Hematopoietic multipotent progenitor cell (in vitro differentiated cells): Measurements from ENCODE around the gene SSX4. TPM values are rescaled to one million over a fixed set of nuclear protein-coding genes. Genes with fewer than 3 reads are reported as not detected.
"Not testable (repeated sequence)": the region's sequence is repeated elsewhere in the genome, so short reads cannot be mapped to it uniquely, and the experiment has no call there.

Source experiments
- DNase-seq, 3 donors: peaks; one replicate each; pipeline ENCODE4 v3.0.0-alpha.2; 2011 to 2015; ENCODE audit warnings: low read depth in 2 of 3, low spot score in 2 of 3
- small RNA-seq: library from RNA; depleted of rRNA; stranded (forward); fragments of <200 nt; gene quantifications from one replicate; pipeline ENCODE3, GENCODE V24; 2012
- total RNA-seq: library from RNA; depleted of rRNA; stranded (reverse); fragments of >200 nt; gene quantifications from one replicate; pipeline ENCODE4 v1.2.3, GENCODE V29; 2012

The SSX4 gene
- not detected for total RNA-seq

GRCh38 chrX:48383239-48383638 lies at the start of gene SSX4:
SSX4 (plus strand) TSS chrX:48383539; CDS start chrX:48384054, 515 bp downstream.
- not testable (repeated sequence) for DNase-seq

GRCh38 chrX:48346059-48346458 lies 37.3 kb upstream of the SSX4 start:
- not testable (repeated sequence) for DNase-seq

- DNase-seq = not testable (repeated sequence)
Observed at GRCh38 chrX:48356315-48357094, 26.8 kb upstream of the SSX4 start, which contains the start of gene SSX3. SSX3 (minus strand) TSS chrX:48356703; CDS start chrX:48355249, 1,454 bp downstream.

- no peak for DNase-seq
Observed at GRCh38 chrX:48357681-48358080, 25.7 kb upstream of the SSX4 start.

GRCh38 chrX:48359281-48359680 lies 24.1 kb upstream of the SSX4 start:
- DNase-seq = not testable (repeated sequence)

- DNase-seq = not testable (repeated sequence)
Observed at GRCh38 chrX:48367717-48368408, 15.5 kb upstream of the SSX4 start.

- not testable (repeated sequence) for DNase-seq
Observed at GRCh38 chrX:48370408-48370807, 12.9 kb upstream of the SSX4 start.

- DNase-seq = not testable (repeated sequence)
Observed at GRCh38 chrX:48396931-48397330, 13.6 kb downstream of the SSX4 start.

- DNase-seq = not testable (repeated sequence)
Observed at GRCh38 chrX:48397825-48398224, 14.5 kb downstream of the SSX4 start.

GRCh38 chrX:48411860-48412259 lies 28.5 kb downstream of the SSX4 start, which contains the start of gene SSX4B:
SSX4B (minus strand) TSS chrX:48411960; CDS start chrX:48411372, 588 bp downstream.
- not testable (repeated sequence) for DNase-seq

- not testable (repeated sequence) for DNase-seq
Observed at GRCh38 chrX:48427027-48427716, 43.8 kb downstream of the SSX4 start.

GRCh38 chrX:48429606-48430005 lies 46.3 kb downstream of the SSX4 start:
- DNase-seq = not testable (repeated sequence)

GRCh38 chrX:48430166-48430565 lies 46.8 kb downstream of the SSX4 start:
- not testable (repeated sequence) for DNase-seq

- DNase-seq = not testable (repeated sequence)
Observed at GRCh38 chrX:48433713-48434112, 50.4 kb downstream of the SSX4 start.

Small RNA genes within 50 kb of the gene (small RNA-seq; reads per million reads assigned to genes)
- gene AL606490.4 (not detected), gene AL606490.7 (not detected), gene AL606490.9 (not detected)

Other genes starting within 250 kb of the SSX4 start
- not detected for gene SSX5, start 186.7 kb upstream of the SSX4 start, total RNA-seq
- not detected for gene SSX1, start 128.1 kb upstream of the SSX4 start, total RNA-seq
- gene SSX3, start 26.8 kb upstream of the SSX4 start, total RNA-seq = not detected
- not detected for gene SSX4B, start 28.4 kb downstream of the SSX4 start, total RNA-seq
- gene SLC38A5, start 86.7 kb downstream of the SSX4 start, total RNA-seq = 76.7 TPM
- 69.2 TPM for gene FTSJ1, start 92.7 kb downstream of the SSX4 start, total RNA-seq
- gene PORCN, start 125.5 kb downstream of the SSX4 start, total RNA-seq = 21.0 TPM
- gene EBP, start 138.3 kb downstream of the SSX4 start, total RNA-seq = 171 TPM
- 19.7 TPM for gene TBC1D25, start 156.2 kb downstream of the SSX4 start, total RNA-seq
- 238 TPM for gene RBM3, start 190.9 kb downstream of the SSX4 start, total RNA-seq
- 235 TPM for gene WDR13, start 214.0 kb downstream of the SSX4 start, total RNA-seq